Thyroid gland (tissue), 4 donors: ENCODE results near the gene CCNK.

Experiments
- POLR2A ChIP-seq, 2 donors: fragments of 450-650 bp; IDR thresholded peaks; one replicate each; pipeline ENCODE4 v1.6.1; 2017; ENCODE audit warnings: antibody characterized with exemption in 2 of 2, mild to moderate bottlenecking in 2 of 2, moderate library complexity in 1 of 2
- TF ChIP-seq, protein P1 (sequence below), 6 experiments: fragments of 200-600 bp in 3 of 6; fragments of 450-650 bp in 3 of 6; sonication (generic) in 3 of 6; IDR thresholded peaks; one replicate each; pipeline ENCODE4 v1.5.1; 2016 to 2019; ENCODE audit warnings: antibody characterized with exemption in 6 of 6, mild to moderate bottlenecking in 2 of 6, inconsistent platforms in 1 of 6, moderate library complexity in 1 of 6

DNA sequence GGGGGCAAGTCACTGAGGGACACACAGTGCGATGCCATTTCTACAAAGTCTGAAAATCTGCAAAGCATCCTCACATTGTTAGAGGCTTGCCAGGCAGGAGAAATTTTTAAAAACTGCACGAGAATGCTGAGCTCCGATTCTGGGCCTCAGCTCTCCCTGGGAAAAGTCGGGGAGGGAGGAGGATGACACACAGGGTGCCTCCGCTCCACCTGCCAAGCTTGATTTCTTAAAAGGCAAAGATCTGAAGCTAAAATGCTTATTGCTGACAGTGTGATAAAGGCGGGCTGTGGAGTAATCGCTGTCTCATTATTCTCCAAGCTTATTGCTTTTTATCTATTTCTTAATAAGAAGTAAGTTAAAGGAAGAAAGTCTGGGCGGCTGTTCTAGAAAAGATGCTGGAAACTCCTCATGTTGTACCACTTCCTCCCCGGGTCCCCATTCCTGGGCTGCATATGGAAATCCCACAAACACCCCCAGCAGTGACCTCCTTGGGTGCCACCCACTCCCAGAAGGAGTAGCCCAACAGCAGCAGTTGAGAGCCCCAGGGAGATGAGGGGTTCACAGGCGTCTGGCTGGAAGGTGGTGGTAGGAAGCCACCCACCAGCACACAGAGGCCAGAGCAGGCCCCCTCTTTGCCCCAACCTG lies 67.8 kb downstream of the CCNK start:
- TF ChIP-seq, protein P1, sequence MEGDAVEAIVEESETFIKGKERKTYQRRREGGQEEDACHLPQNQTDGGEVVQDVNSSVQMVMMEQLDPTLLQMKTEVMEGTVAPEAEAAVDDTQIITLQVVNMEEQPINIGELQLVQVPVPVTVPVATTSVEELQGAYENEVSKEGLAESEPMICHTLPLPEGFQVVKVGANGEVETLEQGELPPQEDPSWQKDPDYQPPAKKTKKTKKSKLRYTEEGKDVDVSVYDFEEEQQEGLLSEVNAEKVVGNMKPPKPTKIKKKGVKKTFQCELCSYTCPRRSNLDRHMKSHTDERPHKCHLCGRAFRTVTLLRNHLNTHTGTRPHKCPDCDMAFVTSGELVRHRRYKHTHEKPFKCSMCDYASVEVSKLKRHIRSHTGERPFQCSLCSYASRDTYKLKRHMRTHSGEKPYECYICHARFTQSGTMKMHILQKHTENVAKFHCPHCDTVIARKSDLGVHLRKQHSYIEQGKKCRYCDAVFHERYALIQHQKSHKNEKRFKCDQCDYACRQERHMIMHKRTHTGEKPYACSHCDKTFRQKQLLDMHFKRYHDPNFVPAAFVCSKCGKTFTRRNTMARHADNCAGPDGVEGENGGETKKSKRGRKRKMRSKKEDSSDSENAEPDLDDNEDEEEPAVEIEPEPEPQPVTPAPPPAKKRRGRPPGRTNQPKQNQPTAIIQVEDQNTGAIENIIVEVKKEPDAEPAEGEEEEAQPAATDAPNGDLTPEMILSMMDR (IDR thresholded peaks at IDR 0.05) = no peak
- TF ChIP-seq POLR2A (IDR thresholded peaks at IDR 0.05) = no peak
